MCF 10A (cell line): ENCODE measurements around the gene PPFIA2. TPM values are rescaled to one million over a fixed set of nuclear protein-coding genes. Genes with fewer than 3 reads are reported as not detected.

Experiments used
- BruUV-seq: library from RNA; stranded (reverse); fragments of 400-500 nt; replicated peaks from 2 replicates; lab custom pipeline; 2021; lab: Mats Ljungman, UMichigan
- CTCF ChIA-PET: fragments of 300-600 bp; sonication (Branson Sonifier 250); formaldehyde crosslinking; extraction: SDS; loops from one replicate; lab custom pipeline; 2021; ENCODE audit warnings: antibody characterized with exemption, inconsistent platforms; lab: Yijun Ruan, JAX
- POLR2A ChIA-PET: fragments of 300-600, 350-650 bp; sonication (Branson Sonifier 250); formaldehyde crosslinking; extraction: SDS; loops from one replicate; lab custom pipeline; 2020; ENCODE audit warnings: antibody characterized with exemption, inconsistent platforms; lab: Yijun Ruan, JAX
- DNase-seq: peaks from one replicate; pipeline ENCODE4 v3.0.0-alpha.2; 2018; ENCODE audit not compliant: unreplicated experiment
- H3K27ac Mint-ChIP-seq: one replicate; pipeline ENCODE4 v1.8.0; 2022; ENCODE audit warnings: mild to moderate bottlenecking, low read depth, mixed read lengths; ENCODE audit not compliant: unreplicated experiment
- H3K27me3 Mint-ChIP-seq: one replicate; pipeline ENCODE4 v1.8.0; 2022; ENCODE audit warnings: mixed read lengths; ENCODE audit not compliant: insufficient read depth, unreplicated experiment
- H3K36me3 Mint-ChIP-seq: one replicate; pipeline ENCODE4 v1.8.0; 2022; ENCODE audit warnings: mild to moderate bottlenecking, moderate library complexity, mixed read lengths; ENCODE audit not compliant: insufficient read depth, unreplicated experiment
- H3K4me1 Mint-ChIP-seq: one replicate; pipeline ENCODE4 v1.8.0; 2022; ENCODE audit warnings: mixed read lengths; ENCODE audit not compliant: insufficient read depth, unreplicated experiment
- H3K4me3 Mint-ChIP-seq: one replicate; pipeline ENCODE4 v1.8.0; 2022; ENCODE audit warnings: mild to moderate bottlenecking, moderate library complexity, mixed read lengths; ENCODE audit not compliant: unreplicated experiment
- H3K9me3 Mint-ChIP-seq: one replicate; pipeline ENCODE4 v1.8.0; 2022; ENCODE audit warnings: mixed read lengths; ENCODE audit not compliant: unreplicated experiment
- intact Hi-C: fragments of 100-400 bp; cut with micrococcal nuclease; formaldehyde crosslinking; loops from 2 replicates; pipeline ENCODE4 v1.14.1; 2022
- total RNA-seq: library from RNA; stranded (reverse); gene quantifications from 2 replicates; pipeline ENCODE4 v1.2.3, GENCODE V29; 2022
- TF ChIP-seq, protein P1 (sequence below): fragments of 200-600 bp; IDR thresholded peaks from one replicate; pipeline ENCODE4 v1.8.0; 2022; ENCODE audit warnings: antibody characterized with exemption, mild to moderate bottlenecking; ENCODE audit not compliant: unreplicated experiment

The PPFIA2 gene
- total RNA-seq, 1 experiment from 2014 or later, result 2.2 TPM

- Mint-ChIP-seq H3K9me3 (no peaks in the 10 kb centered on the region), H3K27me3 (peaks cover 75% of the 10 kb centered on the region), H3K36me3 (no peaks in the 10 kb centered on the region), H3K4me1 (no peaks in the 10 kb centered on the region), H3K27ac (no peak overlapping the region), H3K4me3 (no peak overlapping the region)
- ChIA-PET CTCF (no interaction called here), POLR2A (no interaction called here)
- intact Hi-C loops, result no loop called here
- no peak for DNase-seq
- TF ChIP-seq, protein P1, sequence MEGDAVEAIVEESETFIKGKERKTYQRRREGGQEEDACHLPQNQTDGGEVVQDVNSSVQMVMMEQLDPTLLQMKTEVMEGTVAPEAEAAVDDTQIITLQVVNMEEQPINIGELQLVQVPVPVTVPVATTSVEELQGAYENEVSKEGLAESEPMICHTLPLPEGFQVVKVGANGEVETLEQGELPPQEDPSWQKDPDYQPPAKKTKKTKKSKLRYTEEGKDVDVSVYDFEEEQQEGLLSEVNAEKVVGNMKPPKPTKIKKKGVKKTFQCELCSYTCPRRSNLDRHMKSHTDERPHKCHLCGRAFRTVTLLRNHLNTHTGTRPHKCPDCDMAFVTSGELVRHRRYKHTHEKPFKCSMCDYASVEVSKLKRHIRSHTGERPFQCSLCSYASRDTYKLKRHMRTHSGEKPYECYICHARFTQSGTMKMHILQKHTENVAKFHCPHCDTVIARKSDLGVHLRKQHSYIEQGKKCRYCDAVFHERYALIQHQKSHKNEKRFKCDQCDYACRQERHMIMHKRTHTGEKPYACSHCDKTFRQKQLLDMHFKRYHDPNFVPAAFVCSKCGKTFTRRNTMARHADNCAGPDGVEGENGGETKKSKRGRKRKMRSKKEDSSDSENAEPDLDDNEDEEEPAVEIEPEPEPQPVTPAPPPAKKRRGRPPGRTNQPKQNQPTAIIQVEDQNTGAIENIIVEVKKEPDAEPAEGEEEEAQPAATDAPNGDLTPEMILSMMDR, result no peak
- no TSS peak for BruUV-seq
Observed at GRCh38 chr12:81274637-81275529, 484.3 kb downstream of the PPFIA2 start.

- no TSS peak for BruUV-seq
- H3K27me3 Mint-ChIP-seq, result peaks cover 58% of the 10 kb centered on the region
- H3K36me3 Mint-ChIP-seq, result no peaks in the 10 kb centered on the region
- no peaks in the 10 kb centered on the region for H3K9me3 Mint-ChIP-seq
- TF ChIP-seq, protein P1, result no peak
- H3K4me3 Mint-ChIP-seq, result no peak overlapping the region
- CTCF ChIA-PET, result no interaction called here
- POLR2A ChIA-PET, result no interaction called here
- intact Hi-C loops, result no loop called here
- DNase-seq, result no peak
- H3K27ac Mint-ChIP-seq, result no peak overlapping the region
- no peaks in the 10 kb centered on the region for H3K4me1 Mint-ChIP-seq
Observed at GRCh38 chr12:81270385-81270784, 488.8 kb downstream of the PPFIA2 start.

GRCh38 chr12:81263072-81263471, 496.1 kb downstream of the PPFIA2 start:
- Mint-ChIP-seq H3K27me3 (peaks cover 51% of the 10 kb centered on the region), H3K9me3 (no peaks in the 10 kb centered on the region), H3K4me1 (no peaks in the 10 kb centered on the region), H3K4me3 (no peak overlapping the region), H3K27ac (no peak overlapping the region), H3K36me3 (no peaks in the 10 kb centered on the region)
- TF ChIP-seq, protein P1, result no peak
- BruUV-seq, result no TSS peak
- ChIA-PET POLR2A (interaction anchor here (0.6 kb wide), 1 partner anchor 10 kb away, joined by 3 read pairs; no protein-coding TSS in a partner anchor), CTCF (interaction anchor here (1.6 kb wide), 1 partner anchor 790 kb away, joined by 4 read pairs; no protein-coding TSS in a partner anchor)
- intact Hi-C loops, result no loop called here
- DNase-seq, result no peak

DNA sequence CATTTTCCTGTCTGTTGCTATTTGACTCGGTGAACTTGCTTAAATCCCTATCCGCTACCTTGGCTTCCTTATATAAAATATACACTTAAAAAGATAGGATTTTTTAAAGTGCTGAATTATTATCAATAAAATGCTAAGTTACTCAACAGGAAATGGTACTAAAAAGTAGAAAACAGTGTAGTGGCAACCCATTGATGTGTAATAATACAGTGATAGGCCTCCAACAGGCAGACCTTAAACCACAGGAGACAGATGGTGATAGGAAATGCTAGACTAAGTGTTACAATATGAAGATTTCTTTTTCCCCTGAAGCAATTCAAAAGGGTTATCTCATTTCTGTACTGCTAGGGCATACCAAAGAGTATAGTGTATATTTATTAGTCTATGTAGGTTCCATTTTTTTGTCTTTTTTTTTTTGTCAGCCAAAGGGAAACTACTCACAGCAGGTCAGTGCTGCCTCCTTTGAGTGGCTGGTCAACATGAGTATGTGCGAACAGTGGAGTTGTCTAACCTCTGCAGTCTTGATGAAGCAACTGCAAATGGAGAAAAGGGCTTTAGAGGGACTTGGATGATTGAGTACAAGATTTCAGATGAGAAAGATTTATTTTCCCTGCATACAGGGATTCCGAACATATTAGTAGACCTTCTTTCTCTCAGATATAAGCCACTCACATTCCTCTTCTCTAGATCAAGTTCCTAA, 497.5 kb downstream of the PPFIA2 start:
- Mint-ChIP-seq H3K4me1 (no peaks in the 10 kb centered on the region), H3K4me3 (no peak overlapping the region), H3K27ac (no peak overlapping the region), H3K36me3 (no peaks in the 10 kb centered on the region), H3K27me3 (peaks cover 62% of the 10 kb centered on the region), H3K9me3 (no peaks in the 10 kb centered on the region)
- BruUV-seq, result no TSS peak
- no peak for DNase-seq
- TF ChIP-seq, protein P1, result no peak
- CTCF ChIA-PET, result no interaction called here
- POLR2A ChIA-PET, result no interaction called here
- intact Hi-C loops, result no loop called here
